HepG2 (cell line): ENCODE data around the gene SHROOM1. TPM values are rescaled to one million over a fixed set of nuclear protein-coding genes. Genes with fewer than 3 reads are reported as not detected.

ENCODE experiments used
- ARID5B ChIP-seq: IDR thresholded peaks from 2 replicates; pipeline ENCODE4 v1.4.0; 2020; ENCODE audit warnings: mild to moderate bottlenecking, missing genetic modification reagents
- FOXA3 ChIP-seq: IDR thresholded peaks from 2 replicates; pipeline ENCODE4 v1.6.1; 2016; ENCODE audit warnings: missing genetic modification reagents, missing compliant biosample characterization
- HNF4A ChIP-seq: sonication (generic); formaldehyde crosslinking; IDR thresholded peaks from 2 replicates; pipeline ENCODE4 v1.4.0; 2020; ENCODE audit warnings: missing genetic modification reagents
- LCORL ChIP-seq, 2 experiments: fragments of 450-650 bp in 1 of 2; sonication (generic) in 1 of 2; formaldehyde crosslinking in 1 of 2; IDR thresholded peaks; 2 replicates each; pipeline versions ENCODE4 v1.5.0 to v1.6.1; 2017 to 2020; ENCODE audit warnings: antibody characterized with exemption in 1 of 2, missing genetic modification reagents in 1 of 2
- NCOA2 ChIP-seq: sonication (generic); formaldehyde crosslinking; IDR thresholded peaks from 2 replicates; pipeline ENCODE4 v1.8.0; 2022; ENCODE audit warnings: inconsistent platforms
- NKX3-1 ChIP-seq: sonication (generic); formaldehyde crosslinking; IDR thresholded peaks from 2 replicates; pipeline ENCODE4 v1.5.0; 2020; ENCODE audit warnings: missing genetic modification reagents
- PHB2 ChIP-seq: fragments of 450-650 bp; IDR thresholded peaks from 2 replicates; pipeline ENCODE4 v1.6.1; 2018; ENCODE audit not compliant: partially characterized antibody
- POGZ ChIP-seq: sonication (generic); formaldehyde crosslinking; IDR thresholded peaks from 2 replicates; pipeline ENCODE4 v1.4.0; 2020; ENCODE audit warnings: mild to moderate bottlenecking, missing genetic modification reagents
- RXRB ChIP-seq: IDR thresholded peaks from 2 replicates; pipeline ENCODE4 v1.6.1; 2016; ENCODE audit warnings: borderline replicate concordance, missing genetic modification reagents, missing compliant biosample characterization
- SAFB2 ChIP-seq: sonication (generic); formaldehyde crosslinking; IDR thresholded peaks from 2 replicates; pipeline ENCODE4 v1.5.1; 2020; ENCODE audit warnings: missing genetic modification reagents, low read depth, mild to moderate bottlenecking, borderline replicate concordance
- SAP130 ChIP-seq: IDR thresholded peaks from 2 replicates; pipeline ENCODE4 v1.6.1; 2016; ENCODE audit warnings: low read depth
- SIN3B ChIP-seq: fragments of 150-350 bp; IDR thresholded peaks from 2 replicates; pipeline ENCODE4 v1.6.1; 2014; ENCODE audit warnings: low read length
- SOX13 ChIP-seq, 3 experiments: fragments of 450-650 bp in 1 of 3; sonication (generic) in 1 of 3; formaldehyde crosslinking in 1 of 3; IDR thresholded peaks in 2 of 3; conservative IDR thresholded peaks in 1 of 3; 2 replicates each; pipeline versions ENCODE4 v1.5.0 to v1.6.1; 2016 to 2020; ENCODE audit warnings: antibody characterized with exemption in 1 of 3, mild to moderate bottlenecking in 1 of 3, missing compliant biosample characterization in 1 of 3, missing genetic modification reagents in 1 of 3, moderate library complexity in 1 of 3
- SOX6 ChIP-seq, 2 experiments: fragments of 450-650 bp in 1 of 2; sonication (generic) in 1 of 2; formaldehyde crosslinking in 1 of 2; IDR thresholded peaks; 2 replicates each; pipeline versions ENCODE4 v1.4.0 to v1.6.1; 2017 to 2020; ENCODE audit warnings: antibody characterized with exemption in 1 of 2, mild to moderate bottlenecking in 1 of 2, missing genetic modification reagents in 1 of 2
- YEATS2 ChIP-seq: sonication (generic); formaldehyde crosslinking; IDR thresholded peaks from 2 replicates; pipeline ENCODE4 v1.4.0; 2020; ENCODE audit warnings: missing genetic modification reagents, borderline replicate concordance
- ZBTB38 ChIP-seq: sonication (generic); formaldehyde crosslinking; IDR thresholded peaks from 2 replicates; pipeline ENCODE4 v1.5.1; 2020; ENCODE audit warnings: mild to moderate bottlenecking, missing genetic modification reagents
- ZNF331 ChIP-seq: sonication (generic); formaldehyde crosslinking; IDR thresholded peaks from 2 replicates; pipeline ENCODE4 v1.4.0; 2020; ENCODE audit warnings: missing genetic modification reagents
- ZNF614 ChIP-seq: IDR thresholded peaks from 2 replicates; pipeline ENCODE4 v1.6.1; 2018; ENCODE audit warnings: missing biosample characterization, missing genetic modification reagents, inconsistent platforms, borderline replicate concordance
- ZNF644 ChIP-seq: IDR thresholded peaks from 2 replicates; pipeline ENCODE4 v1.6.1; 2016; ENCODE audit warnings: low read depth
- ZNF782 ChIP-seq: sonication (generic); formaldehyde crosslinking; IDR thresholded peaks from 2 replicates; pipeline ENCODE4 v1.4.0; 2020; ENCODE audit warnings: missing genetic modification reagents, mild to moderate bottlenecking, borderline replicate concordance
- ZNF816 ChIP-seq: sonication (generic); formaldehyde crosslinking; IDR thresholded peaks from 2 replicates; pipeline ENCODE4 v1.8.0; 2022; ENCODE audit warnings: missing genetic modification reagents, mild to moderate bottlenecking, borderline replicate concordance
- polyA plus RNA-seq, 8 experiments: library from polyadenylated mRNA; depleted of rRNA in 3 of 8; stranded (reverse) in 7 of 8; unstranded in 1 of 8; fragments of >200 nt; fragmentation: Illumina TruSeq in 4 of 8; extraction: Trizol in 4 of 8; gene quantifications; 2 replicates each; pipeline versions ENCODE4 v1.2.1 to v1.2.3, GENCODE V29; 2011 to 2016; ENCODE audit warnings: low read depth in 4 of 8, missing spikeins in 1 of 8, mixed read lengths in 1 of 8; ENCODE audit not compliant: insufficient read depth in 1 of 8
- total RNA-seq, 5 experiments: library from RNA; depleted of rRNA; stranded (reverse); fragments of >200 nt; fragmentation: Illumina TruSeq; extraction: Trizol; gene quantifications; 2 replicates each; pipeline ENCODE4 v1.2.3, GENCODE V29; 2016; ENCODE audit warnings: low read depth in 1 of 5
- TF ChIP-seq, protein P1 (sequence below): sonication (generic); formaldehyde crosslinking; conservative IDR thresholded peaks from 2 replicates; pipeline ENCODE4 v1.4.0; 2020; ENCODE audit warnings: missing genetic modification reagents
- TF ChIP-seq, protein P2 (sequence below): sonication (generic); formaldehyde crosslinking; IDR thresholded peaks from 2 replicates; pipeline ENCODE4 v1.4.0; 2020; ENCODE audit warnings: missing genetic modification reagents, borderline replicate concordance

Gene SHROOM1
- total and polyA plus RNA-seq, 2 of the 13 experiments (the other 11 are each of a cell fraction or from before 2014, with no cell fraction given): 18.2 to 25.7 TPM

DNA sequence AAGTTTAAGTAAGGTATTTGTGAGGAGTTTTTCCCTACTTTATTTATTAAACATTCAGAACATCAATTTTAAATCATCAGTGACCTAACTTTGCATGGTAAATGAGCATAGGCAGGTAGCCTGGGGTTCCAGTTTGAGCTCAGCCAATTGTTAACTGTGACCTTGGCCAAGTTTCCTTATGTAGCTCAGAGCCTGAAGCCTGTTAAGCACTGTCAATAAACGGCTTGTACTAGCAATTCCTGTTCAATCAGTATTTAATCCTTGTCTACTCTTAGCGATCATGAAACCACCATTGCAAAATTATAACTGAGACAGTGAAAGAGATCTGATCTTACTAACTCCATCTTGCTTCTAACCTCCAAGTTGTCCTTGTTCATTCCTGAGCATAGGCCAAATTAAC lies 22.0 kb downstream of the SHROOM1 start (continued):
- no peak for TF ChIP-seq NCOA2 (CRISPR knock-in tag)
- no peak for TF ChIP-seq LCORL (IDR thresholded peaks at IDR 0.05)
- no peak for TF ChIP-seq LCORL (CRISPR knock-in tag; IDR thresholded peaks at IDR 0.05)
- TF ChIP-seq FOXA3 (CRISPR knock-in tag): peak; percentile 58
- TF ChIP-seq ZNF816 (CRISPR knock-in tag): no peak
- TF ChIP-seq SOX6 (IDR thresholded peaks at IDR 0.05): no peak
- TF ChIP-seq SOX6 (CRISPR knock-in tag; IDR thresholded peaks at IDR 0.05): 0 out of 2 replicates have a peak, but pooled peaks have one; percentile 23
- no peak for TF ChIP-seq POGZ (CRISPR knock-in tag)
- TF ChIP-seq, protein P1, sequence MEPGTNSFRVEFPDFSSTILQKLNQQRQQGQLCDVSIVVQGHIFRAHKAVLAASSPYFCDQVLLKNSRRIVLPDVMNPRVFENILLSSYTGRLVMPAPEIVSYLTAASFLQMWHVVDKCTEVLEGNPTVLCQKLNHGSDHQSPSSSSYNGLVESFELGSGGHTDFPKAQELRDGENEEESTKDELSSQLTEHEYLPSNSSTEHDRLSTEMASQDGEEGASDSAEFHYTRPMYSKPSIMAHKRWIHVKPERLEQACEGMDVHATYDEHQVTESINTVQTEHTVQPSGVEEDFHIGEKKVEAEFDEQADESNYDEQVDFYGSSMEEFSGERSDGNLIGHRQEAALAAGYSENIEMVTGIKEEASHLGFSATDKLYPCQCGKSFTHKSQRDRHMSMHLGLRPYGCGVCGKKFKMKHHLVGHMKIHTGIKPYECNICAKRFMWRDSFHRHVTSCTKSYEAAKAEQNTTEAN (CRISPR knock-in tag): 0 out of 2 replicates have a peak, but pooled peaks have one; percentile 19
- no peak for TF ChIP-seq SIN3B
- no peak for TF ChIP-seq YEATS2 (CRISPR knock-in tag)
- no peak for TF ChIP-seq SAFB2
- TF ChIP-seq, protein P2, sequence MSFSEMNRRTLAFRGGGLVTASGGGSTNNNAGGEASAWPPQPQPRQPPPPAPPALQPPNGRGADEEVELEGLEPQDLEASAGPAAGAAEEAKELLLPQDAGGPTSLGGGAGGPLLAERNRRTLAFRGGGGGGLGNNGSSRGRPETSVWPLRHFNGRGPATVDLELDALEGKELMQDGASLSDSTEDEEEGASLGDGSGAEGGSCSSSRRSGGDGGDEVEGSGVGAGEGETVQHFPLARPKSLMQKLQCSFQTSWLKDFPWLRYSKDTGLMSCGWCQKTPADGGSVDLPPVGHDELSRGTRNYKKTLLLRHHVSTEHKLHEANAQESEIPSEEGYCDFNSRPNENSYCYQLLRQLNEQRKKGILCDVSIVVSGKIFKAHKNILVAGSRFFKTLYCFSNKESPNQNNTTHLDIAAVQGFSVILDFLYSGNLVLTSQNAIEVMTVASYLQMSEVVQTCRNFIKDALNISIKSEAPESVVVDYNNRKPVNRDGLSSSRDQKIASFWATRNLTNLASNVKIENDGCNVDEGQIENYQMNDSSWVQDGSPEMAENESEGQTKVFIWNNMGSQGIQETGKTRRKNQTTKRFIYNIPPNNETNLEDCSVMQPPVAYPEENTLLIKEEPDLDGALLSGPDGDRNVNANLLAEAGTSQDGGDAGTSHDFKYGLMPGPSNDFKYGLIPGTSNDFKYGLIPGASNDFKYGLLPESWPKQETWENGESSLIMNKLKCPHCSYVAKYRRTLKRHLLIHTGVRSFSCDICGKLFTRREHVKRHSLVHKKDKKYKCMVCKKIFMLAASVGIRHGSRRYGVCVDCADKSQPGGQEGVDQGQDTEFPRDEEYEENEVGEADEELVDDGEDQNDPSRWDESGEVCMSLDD (CRISPR knock-in tag): no peak
- no peak for TF ChIP-seq PHB2
- TF ChIP-seq SOX13 (IDR thresholded peaks at IDR 0.05): no peak
- peak in 1 of 2 experiments; percentile 23; a peak in 1 of 4 replicates for TF ChIP-seq SOX13 (CRISPR knock-in tag; conservative IDR thresholded peaks at IDR 0.05 in 1 of 2, IDR thresholded peaks at IDR 0.05 in 1 of 2)
- 0 out of 2 replicates have a peak, but pooled peaks have one; percentile 13 for TF ChIP-seq ZNF644 (CRISPR knock-in tag)
- 0 out of 2 replicates have a peak, but pooled peaks have one; percentile 16 for TF ChIP-seq HNF4A (CRISPR knock-in tag)
- TF ChIP-seq ARID5B (CRISPR knock-in tag): peak; percentile 48; the same call in 1 of the 2 replicates
- no peak for TF ChIP-seq ZBTB38 (CRISPR knock-in tag)
- TF ChIP-seq SAP130 (CRISPR knock-in tag): peak; percentile 22; the same call in 1 of the 2 replicates
- TF ChIP-seq RXRB (CRISPR knock-in tag): 0 out of 2 replicates have a peak, but pooled peaks have one; percentile 31
- peak; percentile 44; the same call in 1 of the 2 replicates for TF ChIP-seq ZNF614
- peak; percentile 26; the same call in 1 of the 2 replicates for TF ChIP-seq ZNF331
- no peak for TF ChIP-seq ZNF782 (CRISPR knock-in tag)
- TF ChIP-seq NKX3-1 (CRISPR knock-in tag): no peak
